Muscle of leg (tissue), 11 donors: ENCODE measurements around the gene IREB2. TPM values are rescaled to one million over a fixed set of nuclear protein-coding genes. Genes with fewer than 3 reads are reported as not detected.
"Not testable (repeated sequence)": the region's sequence is repeated elsewhere in the genome, so short reads cannot be mapped to it uniquely, and the experiment has no call there.

Experiments
- DNase-seq: peaks from one replicate; pipeline ENCODE4 v3.0.0; 2013
- H3K27ac ChIP-seq: one replicate; pipeline ENCODE4 v1.5.1; 2013; ENCODE audit warnings: mild to moderate bottlenecking, low read length, control low read depth
- H3K27me3 ChIP-seq: one replicate; pipeline ENCODE4 v1.6.1; 2013; ENCODE audit warnings: low read length; ENCODE audit not compliant: control insufficient read depth, insufficient read depth
- H3K36me3 ChIP-seq: one replicate; pipeline ENCODE4 v1.6.1; 2013; ENCODE audit warnings: low read length; ENCODE audit not compliant: control insufficient read depth, insufficient read depth
- H3K4me1 ChIP-seq: one replicate; pipeline ENCODE4 v1.6.1; 2013; ENCODE audit warnings: low read length; ENCODE audit not compliant: control insufficient read depth, insufficient read depth
- H3K4me3 ChIP-seq: one replicate; pipeline ENCODE4 v1.5.1; 2013; ENCODE audit warnings: low read length, control low read depth
- H3K9me3 ChIP-seq: replicated peaks from 2 replicates; pipeline ENCODE4 v1.6.1; 2013; ENCODE audit warnings: low read depth, low read length; ENCODE audit not compliant: control insufficient read depth
- WGBS: methylation state at CpG from one replicate; pipeline ENCODE4 v1.1.5; 2013; ENCODE audit warnings: missing lambda C conversion rate; ENCODE audit not compliant: insufficient coverage; 5-methylcytosine and 5-hydroxymethylcytosine counted together
- polyA plus RNA-seq, 8 donors: library from polyadenylated mRNA; unstranded; fragments of 120-200 nt; gene quantifications; one replicate each; pipeline versions ENCODE4 v1.2.1 to v1.2.3, GENCODE V29; 2013; ENCODE audit warnings: inconsistent platforms in 1 of 8, low replicate concordance in 1 of 8; ENCODE audit not compliant: insufficient read length in 8 of 8, insufficient read depth in 1 of 8
- total RNA-seq: library from RNA; stranded (reverse); fragments of 120-200 nt; gene quantifications from one replicate; pipeline ENCODE4 v1.2.4, GENCODE V29; 2013

The IREB2 gene
- total and polyA plus RNA-seq, 9 donors = 28.4 to 44.0 (median 37.7) TPM

- Histone ChIP-seq H3K4me3 (peak overlapping the region; percentile 87), H3K27ac (peak overlapping the region; percentile 98), H3K4me1 (peaks cover 11% of the 10 kb centered on the region), H3K36me3 (peaks cover 14% of the 10 kb centered on the region)
- 88% methylated on average over 12 of the region's 18 CpGs for WGBS
- H3K27me3 ChIP-seq, H3K9me3 ChIP-seq, DNase-seq: not testable (repeated sequence)
Measured at GRCh38 chr15:78539464-78540140, 101.6 kb downstream of the IREB2 start.

- Histone ChIP-seq H3K4me3 (peak within 1 kb of the TSS; percentile 87), H3K9me3 (no peaks in the 10 kb centered on the region), H3K27me3 (no peaks in the 10 kb centered on the region), H3K4me1 (peaks cover 11% of the 10 kb centered on the region), H3K27ac (peak within 1 kb of the TSS; percentile 98), H3K36me3 (peaks cover 16% of the 10 kb centered on the region)
- peak; percentile 96 for DNase-seq
- WGBS = 0% methylated on average over 51 of the region's 56 CpGs
Measured at GRCh38 chr15:78540141-78540870, 102.3 kb downstream of the IREB2 start, which contains the start of gene PSMA4. PSMA4 (plus strand) TSS chr15:78540444; CDS start chr15:78541928, 1,484 bp downstream.

GRCh38 chr15:78540871-78541743, 103.1 kb downstream of the IREB2 start:
- DNase-seq = no peak
- peak overlapping the region; percentile 98 for H3K27ac ChIP-seq

GRCh38 chr15:78541744-78542034, 103.7 kb downstream of the IREB2 start:
- DNase-seq = no peak
- H3K9me3 ChIP-seq = no peaks in the 10 kb centered on the region
- WGBS = no CpG with 5 or more reads among the region's 1 CpG
- H3K27me3 ChIP-seq = no peaks in the 10 kb centered on the region
- peak overlapping the region; percentile 87 for H3K4me3 ChIP-seq
- H3K36me3 ChIP-seq = peaks cover 23% of the 10 kb centered on the region
- no peak overlapping the region for H3K27ac ChIP-seq
- H3K4me1 ChIP-seq = peaks cover 11% of the 10 kb centered on the region

More at GRCh38 chr15:78540871-78541743, 103.1 kb downstream of the IREB2 start:
- Histone ChIP-seq H3K4me3 (peak overlapping the region; percentile 87), H3K9me3 (no peaks in the 10 kb centered on the region), H3K27me3 (no peaks in the 10 kb centered on the region), H3K4me1 (peaks cover 11% of the 10 kb centered on the region), H3K36me3 (peaks cover 21% of the 10 kb centered on the region)
- WGBS = 6% methylated on average over 11 of the region's 17 CpGs

- H3K9me3 ChIP-seq = no peaks in the 10 kb centered on the region
- no peak for DNase-seq
- H3K4me1 ChIP-seq = peaks cover 9% of the 10 kb centered on the region
- no peak overlapping the region for H3K27ac ChIP-seq
- H3K36me3 ChIP-seq = peaks cover 28% of the 10 kb centered on the region
- H3K4me3 ChIP-seq = no peak overlapping the region
- WGBS = 100% methylated on average over 1 of the region's 3 CpGs
- H3K27me3 ChIP-seq = no peaks in the 10 kb centered on the region
Measured at GRCh38 chr15:78542647-78543046, 104.6 kb downstream of the IREB2 start.

GRCh38 chr15:78550194-78550593, 112.2 kb downstream of the IREB2 start:
- 56% methylated on average over 4 of the region's 6 CpGs for WGBS
- Histone ChIP-seq H3K27me3 (no peaks in the 10 kb centered on the region), H3K4me3 (no peak overlapping the region), H3K9me3 (no peaks in the 10 kb centered on the region), H3K36me3 (peaks cover 38% of the 10 kb centered on the region), H3K4me1 (no peaks in the 10 kb centered on the region), H3K27ac (no peak overlapping the region)
- DNase-seq = no peak

- no peak overlapping the region for H3K27ac ChIP-seq
- peaks cover 34% of the 10 kb centered on the region for H3K36me3 ChIP-seq
- no peak for DNase-seq
- WGBS = 60% methylated on average over 2 of the region's 3 CpGs
- no peaks in the 10 kb centered on the region for H3K4me1 ChIP-seq
- no peaks in the 10 kb centered on the region for H3K27me3 ChIP-seq
- no peaks in the 10 kb centered on the region for H3K9me3 ChIP-seq
- H3K4me3 ChIP-seq = no peak overlapping the region
Measured at GRCh38 chr15:78550815-78551214, 112.8 kb downstream of the IREB2 start.

Other genes with a start within 250 kb of the IREB2 start
- 0.22 TPM for gene ACSBG1, start 203.7 kb upstream of the IREB2 start, total RNA-seq
- gene ACSBG1, start 203.7 kb upstream of the IREB2 start, polyA plus RNA-seq = 1 to 10 TPM in 1 of 8 donors, under 1 TPM in 7; 0.44 to 2.1 (median 0.58) TPM
- gene DNAJA4, start 173.7 kb upstream of the IREB2 start, total RNA-seq = 27.8 TPM
- 100 to 1,000 TPM in 1 of 8 donors, 10 to 100 TPM in 7; 57.8 to 103 (median 78.2) TPM for gene DNAJA4, start 173.7 kb upstream of the IREB2 start, polyA plus RNA-seq
- gene SKIC8, start 138.6 kb upstream of the IREB2 start, total RNA-seq = 53.8 TPM
- gene SKIC8, start 138.6 kb upstream of the IREB2 start, polyA plus RNA-seq = 10 to 100 TPM; 50.2 to 65.0 (median 56.6) TPM
- gene CRABP1, start 97.9 kb upstream of the IREB2 start, total RNA-seq = 69.1 TPM
- gene CRABP1, start 97.9 kb upstream of the IREB2 start, polyA plus RNA-seq = 100 to 1,000 TPM in 2 of 8 donors, 10 to 100 TPM in 6; 16.3 to 159 (median 63.7) TPM
- gene HYKK, start 69.4 kb downstream of the IREB2 start, total RNA-seq = 4.0 TPM
- 1 to 10 TPM; 1.2 to 2.2 (median 1.8) TPM for gene HYKK, start 69.4 kb downstream of the IREB2 start, polyA plus RNA-seq
- 170 TPM for gene PSMA4, start 102.2 kb downstream of the IREB2 start, total RNA-seq
- gene PSMA4, start 102.2 kb downstream of the IREB2 start, polyA plus RNA-seq = 100 to 1,000 TPM; 145 to 191 (median 165) TPM
- gene CHRNA5, start 127.3 kb downstream of the IREB2 start, total RNA-seq = 0.71 TPM
- gene CHRNA5, start 127.3 kb downstream of the IREB2 start, polyA plus RNA-seq = 1 to 10 TPM in 7 of 8 donors, under 1 TPM in 1; 0.80 to 1.8 (median 1.3) TPM
- gene CHRNA3, start 182.8 kb downstream of the IREB2 start, total RNA-seq = 0.13 TPM
- 1 to 10 TPM in 1 of 8 donors, under 1 TPM in 6, not detected in 1; 0.07 to 2.7 (median 0.19) TPM for gene CHRNA3, start 182.8 kb downstream of the IREB2 start, polyA plus RNA-seq
- gene CHRNB4, start 203.0 kb downstream of the IREB2 start, total RNA-seq = 0.09 TPM
- 1 to 10 TPM in 4 of 8 donors, under 1 TPM in 4; 0.39 to 1.4 (median 0.99) TPM for gene CHRNB4, start 203.0 kb downstream of the IREB2 start, polyA plus RNA-seq